ENCODE data around the gene ZNF521. TPM values are rescaled to one million over a fixed set of nuclear protein-coding genes. Genes with fewer than 3 reads are reported as not detected.

ZNF521 gene
- total and polyA plus RNA-seq, 2 of the 13 experiments (the other 11 are each of a cell fraction or from before 2014, with no cell fraction given), result 0.02 TPM; not detected in 1

GRCh38 chr18:25274926-25275325 lies 77.0 kb downstream of the ZNF521 start:
- in situ Hi-C loops (cut with HindIII; ENCODE audit: extremely low pct_ligation_motif_present, low pct_unique_long_range_greater_than_20kb), result no loop called here
- no peaks in the 10 kb centered on the region for H3K79me2 ChIP-seq (ENCODE audit: insufficient read depth, low read length)
- H2AFZ ChIP-seq (ENCODE audit: low read length), result no peak overlapping the region
- H3K36me3 ChIP-seq (replicated peaks in 1 of 2; ENCODE audit: control insufficient read depth in 1 of 2, insufficient read depth in 2 of 2, low read length in 2 of 2), result no peaks in the 10 kb centered on the region
- no peaks in the 10 kb centered on the region for H3K4me1 ChIP-seq (ENCODE audit: insufficient read depth, low read length)
- no peak for DNase-seq (ENCODE audit: low spot score)
- ATAC-seq, result no peak
- no peak overlapping the region for H3K9ac ChIP-seq (ENCODE audit: insufficient read depth, low read depth, low read length)
- intact Hi-C loops (cut with micrococcal nuclease; ENCODE audit: unreplicated experiment), result no loop called here
- no peak overlapping the region for H3K4me3 ChIP-seq (replicated peaks in 1 of 3; ENCODE audit: insufficient read depth in 1 of 3, low read depth in 2 of 3, low read length in 3 of 3)
- ChIA-PET CTCF (ENCODE audit: low intra/inter-chr PET ratio, low total read pairs) (no interaction called here), POLR2A (no interaction called here)
- H3K27ac ChIP-seq (ENCODE audit: extremely low read length, insufficient read depth, low read length), result no peak overlapping the region
- no peaks in the 10 kb centered on the region for H3K9me3 ChIP-seq (ENCODE audit: low read length)
- no peaks in the 10 kb centered on the region for H3K27me3 ChIP-seq (ENCODE audit: control insufficient read depth in 1 of 2, insufficient read depth in 2 of 2, low read length in 2 of 2)
- 15% methylated on average over 4 of the region's 4 CpGs for WGBS (ENCODE audit: low lambda C conversion rate)
- FAIRE-seq, result no peak
- no peaks in the 10 kb centered on the region for H4K20me1 ChIP-seq (ENCODE audit: insufficient read depth, low read length)
- no TSS peak for BruUV-seq (replicated peaks)
- no peak overlapping the region for H3K4me2 ChIP-seq (ENCODE audit: low read depth, low read length)
- no peak for TF ChIP-seq ZNF850 (CRISPR knock-in tag; conservative IDR thresholded peaks at IDR 0.05)
- no peak for TF ChIP-seq ZNF282 (IDR thresholded peaks at IDR 0.05; ENCODE audit: partially characterized antibody)
- no peak for TF ChIP-seq PHF8 (CRISPR knock-in tag; IDR thresholded peaks at IDR 0.05)
- no peak for TF ChIP-seq ARID4A (CRISPR knock-in tag; IDR thresholded peaks at IDR 0.05; ENCODE audit: borderline replicate concordance)
- TF ChIP-seq KLF16 (CRISPR knock-in tag; IDR thresholded peaks at IDR 0.05), result no peak
- TF ChIP-seq ZBTB2 (CRISPR knock-in tag; IDR thresholded peaks at IDR 0.05; ENCODE audit: low read depth), result no peak
- TF ChIP-seq STAT5B (CRISPR knock-in tag; IDR thresholded peaks at IDR 0.05), result no peak
- TF ChIP-seq ZFP37 (CRISPR knock-in tag; IDR thresholded peaks at IDR 0.05; ENCODE audit: borderline replicate concordance), result no peak
- no peak for TF ChIP-seq ZKSCAN8 (CRISPR knock-in tag; IDR thresholded peaks at IDR 0.05; ENCODE audit: borderline replicate concordance)
- no peak for TF ChIP-seq GABPB1 (CRISPR knock-in tag; IDR thresholded peaks at IDR 0.05)
- TF ChIP-seq CCAR2 (optimal IDR thresholded peaks at IDR 0.05; ENCODE audit: low read depth, low read length), result no peak
- TF ChIP-seq NR2C2 (CRISPR knock-in tag; IDR thresholded peaks at IDR 0.05; ENCODE audit: borderline replicate concordance), result no peak
- no peak for TF ChIP-seq NFYC (CRISPR knock-in tag; IDR thresholded peaks at IDR 0.05)
- TF ChIP-seq GPBP1L1 (CRISPR knock-in tag; IDR thresholded peaks at IDR 0.05), result no peak
- TF ChIP-seq RFX3 (CRISPR knock-in tag; IDR thresholded peaks at IDR 0.05), result no peak
- TF ChIP-seq ZFP36L2 (CRISPR knock-in tag; IDR thresholded peaks at IDR 0.05), result no peak
